Activated gamma-delta T cell treated with anti-CD3 and anti-CD28 coated beads, Interleukin-2, amount 50 U/mL, for 16 hours (primary cell): ENCODE measurements around the gene MS4A7.
"Not testable (repeated sequence)": the region's sequence is repeated elsewhere in the genome, so short reads cannot be mapped to it uniquely, and the experiment has no call there.

Experiments used
- DNase-seq: peaks from one replicate; pipeline ENCODE4 v3.0.0-alpha.2; 2020; ENCODE audit warnings: low read depth

Gene MS4A7

GRCh38 chr11:60378354-60378753 lies at the start of gene MS4A7:
Gene MS4A7 (plus strand): TSS chr11:60378532. CDS start chr11:60383142, 4,610 bp downstream.
- no peak for DNase-seq

GRCh38 chr11:60332846-60333245 lies 45.5 kb upstream of the MS4A7 start:
- no peak for DNase-seq

- DNase-seq: peak; percentile 41
Measured at GRCh38 chr11:60334005-60334620, 44.2 kb upstream of the MS4A7 start.

DNA sequence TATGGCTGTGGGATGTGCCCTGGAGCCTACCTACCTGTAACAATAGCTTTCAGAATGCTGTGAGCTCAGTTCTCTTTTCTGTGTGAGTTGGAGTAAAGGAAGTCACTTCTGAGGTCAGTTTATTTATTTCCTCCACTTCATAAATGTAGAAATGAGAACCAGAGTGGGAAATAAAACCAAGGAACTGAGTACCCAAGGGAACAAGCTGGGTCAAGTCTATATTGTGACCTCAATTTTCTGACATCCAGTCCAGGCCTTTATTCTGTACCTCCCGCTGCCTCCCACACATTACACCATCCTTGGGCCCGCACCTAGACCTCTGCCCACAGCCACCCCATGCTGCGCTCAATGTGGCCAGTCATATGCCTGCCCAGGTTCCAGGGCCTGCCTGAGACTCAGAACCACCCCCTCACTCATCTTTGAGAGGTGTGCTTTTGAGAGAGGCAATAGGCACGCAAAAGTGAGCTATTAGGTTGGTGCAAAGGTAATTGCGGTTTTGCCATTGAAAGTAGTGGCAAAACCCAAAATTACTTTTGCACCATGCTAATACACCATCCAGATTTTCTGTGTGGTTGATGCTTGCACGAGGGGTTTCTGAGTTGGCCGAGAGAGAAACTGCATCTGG lies 41.5 kb upstream of the MS4A7 start:
- no peak for DNase-seq

GRCh38 chr11:60338053-60338452 lies 40.3 kb upstream of the MS4A7 start:
- no peak for DNase-seq

DNA sequence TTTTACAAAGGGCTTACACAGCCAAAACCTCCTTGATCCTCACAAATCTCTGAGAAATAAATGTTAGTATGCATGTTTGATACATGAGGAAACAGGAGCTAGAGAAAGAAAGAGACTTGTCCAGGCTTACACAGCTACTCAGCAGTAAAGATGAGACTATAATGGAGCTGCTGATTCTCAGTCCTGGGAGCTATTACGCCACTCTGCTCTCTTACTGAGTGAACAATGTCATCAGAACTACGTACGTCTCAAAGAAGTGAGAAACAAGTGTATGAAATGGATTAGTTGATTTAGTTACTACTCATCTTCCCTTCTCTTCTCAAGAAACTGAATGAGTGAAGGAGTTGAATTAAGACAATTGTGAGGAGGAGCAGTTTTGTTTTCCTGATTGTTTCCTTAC lies 39.0 kb upstream of the MS4A7 start:
- DNase-seq: no peak

- DNase-seq: no peak
Measured at GRCh38 chr11:60343094-60343704, 35.1 kb upstream of the MS4A7 start.

GRCh38 chr11:60344146-60344545 lies 34.2 kb upstream of the MS4A7 start:
- no peak for DNase-seq

DNA sequence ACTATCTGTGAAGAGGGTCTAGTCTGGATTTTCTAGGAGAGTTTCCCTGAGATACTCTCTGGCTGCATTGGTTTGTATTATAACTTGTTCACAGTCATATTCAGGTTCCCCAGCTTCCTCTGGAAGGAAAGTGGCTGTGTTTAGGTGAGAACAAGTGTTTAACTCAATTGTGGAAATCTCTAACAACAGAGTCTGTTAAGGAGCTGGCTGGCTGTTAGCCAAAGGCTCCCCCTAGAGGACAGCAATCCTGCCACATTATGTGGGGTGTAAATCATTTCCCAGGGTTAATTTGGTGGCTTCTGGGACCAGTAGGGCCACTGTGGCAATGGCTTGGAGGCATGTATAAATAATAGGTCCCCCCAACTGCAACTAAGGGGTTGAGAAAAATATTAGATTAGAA lies 32.8 kb upstream of the MS4A7 start:
- DNase-seq: no peak

DNA sequence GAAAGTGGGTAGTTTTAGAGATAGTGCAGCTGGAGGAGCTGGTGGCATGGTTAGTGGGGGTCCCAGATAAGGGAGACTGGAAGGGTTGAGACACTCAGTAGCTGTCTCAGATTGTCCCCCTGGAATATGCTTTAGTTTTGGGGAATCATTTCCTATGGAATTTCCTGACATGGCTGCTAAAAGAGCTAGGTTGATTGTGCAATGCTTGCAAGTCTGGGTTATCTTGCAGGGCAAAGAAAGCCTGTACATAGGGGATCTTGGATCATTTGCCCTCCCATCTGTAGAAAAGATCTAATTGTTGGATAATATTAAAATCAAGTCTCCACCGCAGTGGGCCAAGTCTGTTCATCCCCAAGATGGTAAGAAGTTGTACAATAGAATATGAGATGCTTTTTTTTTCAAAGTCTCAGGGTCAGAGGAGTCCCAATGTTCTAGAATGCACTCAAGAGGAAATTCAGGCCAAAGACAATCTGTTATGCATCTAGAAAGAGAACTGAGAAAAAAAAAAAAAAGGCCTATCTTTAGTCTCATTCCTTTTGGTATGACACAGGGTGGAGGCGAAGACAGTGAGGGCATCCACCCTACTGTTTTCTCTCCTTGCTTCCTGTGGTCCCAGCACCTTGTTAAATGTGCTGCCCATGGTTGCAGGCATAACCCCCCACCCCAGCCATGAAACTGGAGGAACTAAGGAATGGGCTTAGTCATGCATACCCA lies 31.1 kb upstream of the MS4A7 start:
- no peak for DNase-seq

DNA sequence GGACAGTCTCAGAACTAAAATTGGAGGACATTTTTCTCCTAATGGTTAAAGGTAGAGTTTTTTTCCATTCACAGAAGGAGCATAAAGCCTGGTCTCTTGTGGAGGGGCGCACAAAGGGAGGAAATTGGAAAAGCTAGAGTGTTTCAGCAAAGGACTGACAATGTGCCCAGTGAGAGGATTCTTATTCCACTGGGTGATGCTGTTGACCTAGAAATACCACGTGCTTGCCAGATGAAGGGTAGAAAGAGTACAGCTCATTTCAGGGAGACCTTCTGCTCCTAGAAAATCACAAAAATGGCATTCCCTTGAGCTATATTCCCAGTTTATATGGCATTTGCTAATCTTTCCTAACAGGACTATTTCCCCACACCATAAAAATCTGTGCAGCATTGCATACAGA lies 30.2 kb upstream of the MS4A7 start:
- no peak for DNase-seq

DNA sequence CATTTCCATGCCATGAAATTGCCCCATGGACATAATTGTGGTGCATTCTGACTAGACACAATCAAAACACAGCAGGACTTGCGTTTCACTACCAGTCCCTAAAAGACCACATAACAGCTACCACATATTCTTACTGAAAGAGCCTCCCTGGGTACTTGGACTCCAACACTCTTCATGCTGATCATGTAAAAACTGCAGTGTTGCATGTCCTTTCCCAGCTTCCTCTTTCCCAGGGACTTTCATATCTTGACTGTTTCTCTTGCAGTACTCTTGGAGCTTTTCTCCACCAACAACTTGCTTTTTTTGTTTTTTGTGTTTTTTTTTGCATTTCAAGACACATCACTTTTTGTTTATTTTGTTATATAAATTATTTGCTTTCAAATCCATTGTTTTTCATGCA lies 28.3 kb upstream of the MS4A7 start:
- DNase-seq: no peak

- DNase-seq: no peak
Measured at GRCh38 chr11:60357771-60358170, 20.6 kb upstream of the MS4A7 start.

DNA sequence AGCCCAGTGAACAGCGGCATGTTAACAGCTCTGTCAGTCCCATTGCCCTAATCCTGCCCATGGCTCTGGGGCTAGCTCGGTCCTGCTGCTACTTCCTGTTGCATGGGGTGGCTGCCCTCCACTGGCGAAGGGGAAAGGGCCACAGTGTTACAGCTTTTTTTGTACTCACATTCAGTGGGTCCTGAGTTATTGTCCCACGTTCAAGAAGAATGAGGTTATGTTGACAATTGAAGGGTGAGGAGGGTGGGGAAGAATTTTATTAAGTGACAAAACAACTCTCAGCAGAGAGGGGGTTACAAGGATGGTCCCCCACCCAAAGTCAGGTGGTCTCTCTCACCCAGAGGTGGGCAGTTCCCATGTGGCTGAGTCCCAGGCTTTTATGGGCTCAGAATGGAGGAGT lies 17.7 kb upstream of the MS4A7 start:
- no peak for DNase-seq

GRCh38 chr11:60362241-60362640 lies 16.1 kb upstream of the MS4A7 start:
- no peak for DNase-seq

DNA sequence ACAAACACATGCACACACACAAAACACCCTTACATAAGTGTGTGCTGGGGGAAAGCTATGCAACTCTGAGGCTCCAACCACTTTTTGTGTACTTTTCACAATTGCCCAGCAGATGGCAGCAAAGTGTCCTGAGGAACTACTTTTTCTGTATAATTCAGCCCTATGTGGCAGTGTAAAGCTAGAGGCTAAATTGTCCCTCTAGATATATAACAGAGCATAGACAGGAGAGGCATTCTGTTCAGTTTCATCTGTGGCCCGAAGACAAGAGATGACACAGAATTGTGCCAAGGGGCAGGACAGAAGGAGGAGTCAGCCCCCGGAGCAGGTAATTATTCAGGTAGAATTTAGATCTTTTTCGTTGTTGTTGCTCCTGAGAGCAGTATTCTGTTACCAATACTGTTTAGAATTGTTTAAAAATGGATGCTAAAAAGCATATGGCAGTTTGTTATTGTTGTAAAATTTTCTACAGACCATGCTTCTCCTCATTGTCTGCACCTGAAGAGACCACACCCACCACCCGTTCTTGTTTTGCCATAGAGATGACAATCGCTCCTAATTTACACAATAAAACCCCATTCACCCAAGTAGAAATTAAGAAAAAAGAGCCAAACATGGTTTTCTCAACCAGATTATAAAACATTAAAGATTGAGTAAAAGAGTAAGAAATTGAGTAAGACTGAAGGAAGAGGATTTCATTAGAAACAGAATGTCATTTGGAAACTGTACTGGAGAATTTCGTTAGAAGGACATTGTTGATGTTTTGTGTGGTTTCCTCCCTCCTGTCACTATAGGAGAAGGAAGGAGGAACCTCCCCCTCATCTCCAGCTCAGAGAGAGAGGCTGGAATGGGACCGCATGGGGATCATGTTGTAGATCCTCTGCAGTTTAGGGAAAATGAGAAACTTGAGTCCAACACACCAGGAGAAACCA lies 14.5 kb upstream of the MS4A7 start:
- DNase-seq: peak; percentile 32

DNA sequence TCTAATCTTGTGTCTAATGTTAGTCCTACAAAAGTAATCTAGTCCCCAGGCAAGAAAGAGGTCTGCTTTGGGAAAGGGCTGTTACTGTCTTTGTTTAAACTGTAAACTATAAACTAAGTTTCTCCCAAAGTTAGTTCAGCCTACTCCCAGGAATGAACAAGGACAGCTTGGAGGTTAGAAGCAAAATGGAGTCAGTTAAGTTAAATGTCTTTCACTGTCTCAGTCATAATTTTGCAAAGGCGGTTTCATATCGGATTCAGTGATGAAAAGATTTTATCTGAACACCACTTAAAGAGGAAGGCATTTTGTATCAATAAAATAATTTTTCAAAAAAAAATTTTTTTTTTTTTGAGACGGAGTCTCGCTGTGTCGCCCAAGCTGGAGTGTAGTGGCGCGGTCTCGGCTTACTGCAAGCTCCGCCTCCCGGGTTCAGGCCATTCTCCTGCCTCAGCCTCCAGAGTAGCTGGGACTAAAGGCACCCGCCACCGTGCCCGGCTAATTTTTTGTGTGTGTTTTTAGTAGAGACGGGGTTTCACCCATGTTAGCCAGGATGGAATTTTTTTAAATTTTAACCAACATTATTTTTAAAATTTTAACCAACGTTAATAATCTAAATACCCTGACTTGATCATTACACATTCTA lies 11.9 kb upstream of the MS4A7 start:
- not testable (repeated sequence) for DNase-seq

- DNase-seq: no peak
Measured at GRCh38 chr11:60367009-60367408, 11.3 kb upstream of the MS4A7 start.

DNA sequence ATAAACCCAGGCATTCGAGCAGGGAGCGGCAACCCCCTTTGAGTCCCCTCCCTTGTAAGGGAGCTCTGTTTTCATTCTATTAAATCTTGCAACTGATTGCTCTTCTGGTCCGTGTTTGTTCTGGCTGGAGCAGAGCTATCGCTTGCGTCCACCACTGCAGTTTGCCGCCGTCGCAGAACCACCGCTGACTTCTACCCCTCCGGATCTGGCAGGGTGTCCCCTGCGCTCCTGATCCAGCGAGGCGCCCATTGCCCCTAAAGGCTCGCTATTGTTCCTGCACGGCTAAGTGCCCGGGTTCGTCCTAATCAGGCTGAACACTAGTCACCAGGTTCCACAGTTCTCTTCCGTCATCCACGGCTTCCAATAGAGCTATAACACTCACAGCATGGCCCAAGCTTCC lies 10.4 kb upstream of the MS4A7 start:
- DNase-seq: no peak

DNA sequence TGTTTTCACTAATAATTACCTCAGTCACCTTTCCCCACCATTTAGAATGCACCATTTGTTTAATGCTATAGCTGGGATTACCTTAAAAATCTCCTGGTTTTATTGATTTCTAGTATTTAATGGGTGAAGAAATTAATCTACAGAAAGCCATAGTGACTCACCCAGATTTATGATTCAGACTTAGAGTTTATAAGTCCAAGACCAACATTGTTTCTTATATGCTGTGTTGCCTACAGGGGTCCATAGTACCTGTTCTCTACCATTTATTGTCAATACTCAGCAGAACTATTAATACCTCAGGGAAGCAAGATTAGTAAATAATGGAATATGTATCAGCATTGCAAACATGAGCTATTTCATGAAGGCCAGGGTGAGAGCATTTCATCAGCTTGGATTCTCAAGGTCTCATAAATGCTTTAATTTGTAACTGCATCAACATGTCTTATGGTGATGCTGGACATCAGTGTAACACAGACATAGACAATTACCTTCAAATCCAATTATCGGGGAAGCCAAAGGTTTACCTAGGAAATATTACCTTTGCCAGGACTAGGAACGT lies 8.0 kb upstream of the MS4A7 start:
- no peak for DNase-seq

GRCh38 chr11:60370811-60371298 lies 7.5 kb upstream of the MS4A7 start:
- DNase-seq: no peak
